Body of pancreas (tissue), 4 donors: Measurements from ENCODE around the gene ADCY9. TPM values are rescaled to one million over a fixed set of nuclear protein-coding genes. Genes with fewer than 3 reads are reported as not detected.

Source experiments
- ATAC-seq: fragments of 150-250 bp; one replicate; pipeline ENCODE4 v1.9.1; 2016
- DNase-seq, 4 donors: peaks; one replicate each; pipeline ENCODE4 v3.0.0-alpha.2; 2019
- H3K27ac ChIP-seq, 4 donors: fragments of 200-600 bp; sonication (generic); 1 replicate in 3 of 4; 2 replicates in 1 of 4; pipeline versions ENCODE4 v1.5.1 to v1.6.1; 2016 to 2019; ENCODE audit warnings: mild to moderate bottlenecking in 1 of 4, mixed read lengths in 1 of 4, moderate library complexity in 1 of 4
- H3K27me3 ChIP-seq, 2 donors: fragments of 200-600 bp; sonication (generic); one replicate each; pipeline ENCODE4 v1.6.0; 2016; ENCODE audit warnings: mild to moderate bottlenecking in 1 of 2
- H3K36me3 ChIP-seq, 2 donors: fragments of 200-600 bp; sonication (generic); replicated peaks in 1 of 2; 2 replicates each; pipeline ENCODE4 v1.5.1; 2016; ENCODE audit warnings: low read depth in 2 of 2; ENCODE audit not compliant: insufficient read depth in 1 of 2
- H3K4me1 ChIP-seq: fragments of 200-600 bp; sonication (generic); one replicate; pipeline ENCODE4 v1.6.0; 2016
- H3K4me3 ChIP-seq, 2 donors: fragments of 200-600 bp; sonication (generic); 1 replicate in 1 of 2; 2 replicates in 1 of 2; pipeline ENCODE4 v1.5.1; 2016 to 2019
- H3K9me3 ChIP-seq, 3 donors: fragments of 200-600 bp; sonication (generic); 1 replicate in 2 of 3; 2 replicates in 1 of 3; pipeline ENCODE4 v1.5.1; 2016
- CTCF ChIP-seq, 7 experiments: fragments of 450-650 bp in 4 of 7; fragments of 200-600 bp in 3 of 7; sonication (generic) in 3 of 7; IDR thresholded peaks; one replicate each; pipeline ENCODE4 v1.5.1; 2016 to 2019; ENCODE audit warnings: antibody characterized with exemption in 7 of 7
- POLR2A ChIP-seq, 3 donors: fragments of 450-650 bp; IDR thresholded peaks; one replicate each; pipeline ENCODE4 v1.6.1; 2016; ENCODE audit warnings: antibody characterized with exemption in 3 of 3, mild to moderate bottlenecking in 2 of 3
- WGBS, 2 donors: methylation state at CpG; one replicate each; pipeline ENCODE4 v1.1.5; 2017; 5-methylcytosine and 5-hydroxymethylcytosine counted together
- intact Hi-C: fragments of 100-400 bp; cut with DNase I; formaldehyde crosslinking; loops from one replicate; pipeline ENCODE4 v1.15.1; 2023
- total RNA-seq, 2 donors: library from RNA; depleted of rRNA; stranded (reverse); fragments of >200 nt; gene quantifications; one replicate each; pipeline ENCODE4 v1.1.0, GENCODE V29; 2016

The ADCY9 gene
- total RNA-seq, 2 donors from 2014 or later: 22.4 to 29.1 TPM

GRCh38 chr16:4005731-4006130 lies 110.5 kb downstream of the ADCY9 start:
- Histone ChIP-seq H3K9me3 (no peaks in the 10 kb centered on the region), H3K36me3 (no peaks in the 10 kb centered on the region), H3K27me3 (no peaks in the 10 kb centered on the region), H3K27ac (no peak overlapping the region), H3K4me3 (no peak overlapping the region), H3K4me1 (no peaks in the 10 kb centered on the region)
- intact Hi-C loops: no loop called here
- no peak for ATAC-seq
- 90 to 93% methylated on average over 11 to 13 of the region's 13 CpGs for WGBS, 2 donors
- DNase-seq: no peak
- no peak for TF ChIP-seq CTCF (IDR thresholded peaks at IDR 0.05)
- TF ChIP-seq POLR2A (IDR thresholded peaks at IDR 0.05): no peak

DNA sequence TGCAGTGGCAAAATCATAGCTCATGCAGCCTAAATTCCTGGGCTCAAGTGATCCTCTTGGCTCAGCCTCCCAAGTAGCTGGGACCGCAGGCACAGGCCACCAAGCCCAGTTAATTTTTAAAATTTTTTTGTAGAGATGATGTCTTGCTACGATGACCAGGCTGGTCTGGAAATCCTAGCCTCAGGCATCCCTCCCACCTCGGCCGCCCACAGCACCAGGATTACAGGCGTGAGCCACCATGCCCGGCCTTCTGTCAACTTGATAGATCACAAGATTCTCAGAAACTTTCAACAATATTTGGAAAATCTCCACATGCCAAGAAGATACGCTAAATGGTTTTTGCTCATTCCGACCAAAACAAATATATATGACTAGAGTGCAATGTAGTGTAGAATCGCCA lies 111.0 kb downstream of the ADCY9 start:
- H3K9me3 ChIP-seq: no peaks in the 10 kb centered on the region
- no peaks in the 10 kb centered on the region for H3K27me3 ChIP-seq
- H3K36me3 ChIP-seq: no peaks in the 10 kb centered on the region
- WGBS, 2 donors: 89 to 92% methylated on average over 9 of the region's 9 CpGs
- no peak for TF ChIP-seq POLR2A (IDR thresholded peaks at IDR 0.05)
- no peak overlapping the region for H3K4me3 ChIP-seq
- intact Hi-C loops: no loop called here
- DNase-seq (no peak), ATAC-seq (no peak)
- no peaks in the 10 kb centered on the region for H3K4me1 ChIP-seq
- H3K27ac ChIP-seq: no peak overlapping the region

GRCh38 chr16:4004206-4004605 lies 112.0 kb downstream of the ADCY9 start:
- Histone ChIP-seq H3K36me3 (no peaks in the 10 kb centered on the region), H3K4me1 (no peaks in the 10 kb centered on the region), H3K9me3 (no peaks in the 10 kb centered on the region), H3K27me3 (no peaks in the 10 kb centered on the region), H3K4me3 (no peak overlapping the region), H3K27ac (no peak overlapping the region)
- no peak for TF ChIP-seq CTCF (IDR thresholded peaks at IDR 0.05)
- TF ChIP-seq POLR2A (IDR thresholded peaks at IDR 0.05): no peak
- intact Hi-C loops: no loop called here
- ATAC-seq: no peak
- DNase-seq: no peak
- WGBS, 2 donors: 82 to 84% methylated on average over 7 of the region's 7 CpGs

DNA sequence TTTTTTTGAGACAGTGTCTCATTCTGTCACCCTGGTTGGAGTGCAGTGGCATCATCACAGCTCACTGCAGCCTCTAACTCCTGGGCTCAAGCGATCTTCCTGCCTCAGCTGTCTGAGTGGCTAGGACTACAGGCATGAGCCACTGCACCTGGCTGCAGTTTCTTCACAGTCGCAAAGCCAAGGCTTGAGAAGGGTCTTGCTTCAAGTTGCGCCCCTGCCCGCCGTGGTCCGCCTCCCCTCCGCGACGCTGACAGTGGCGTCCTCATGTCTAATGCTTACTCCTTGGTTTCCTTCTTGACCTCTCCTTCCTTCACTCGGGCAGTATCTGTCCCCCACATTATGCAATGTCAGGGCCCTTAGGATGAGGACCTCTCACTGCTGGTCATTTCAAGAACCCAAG lies 112.7 kb downstream of the ADCY9 start:
- H3K27me3 ChIP-seq: no peaks in the 10 kb centered on the region
- DNase-seq (no peak), ATAC-seq (no peak)
- no peak overlapping the region for H3K4me3 ChIP-seq
- H3K36me3 ChIP-seq: no peaks in the 10 kb centered on the region
- no peaks in the 10 kb centered on the region for H3K9me3 ChIP-seq
- intact Hi-C loops: no loop called here
- no peak overlapping the region for H3K27ac ChIP-seq
- WGBS, 2 donors: 93 to 97% methylated on average over 11 of the region's 11 CpGs
- no peaks in the 10 kb centered on the region for H3K4me1 ChIP-seq
- TF ChIP-seq CTCF (IDR thresholded peaks at IDR 0.05) (no peak), POLR2A (IDR thresholded peaks at IDR 0.05) (no peak)

DNA sequence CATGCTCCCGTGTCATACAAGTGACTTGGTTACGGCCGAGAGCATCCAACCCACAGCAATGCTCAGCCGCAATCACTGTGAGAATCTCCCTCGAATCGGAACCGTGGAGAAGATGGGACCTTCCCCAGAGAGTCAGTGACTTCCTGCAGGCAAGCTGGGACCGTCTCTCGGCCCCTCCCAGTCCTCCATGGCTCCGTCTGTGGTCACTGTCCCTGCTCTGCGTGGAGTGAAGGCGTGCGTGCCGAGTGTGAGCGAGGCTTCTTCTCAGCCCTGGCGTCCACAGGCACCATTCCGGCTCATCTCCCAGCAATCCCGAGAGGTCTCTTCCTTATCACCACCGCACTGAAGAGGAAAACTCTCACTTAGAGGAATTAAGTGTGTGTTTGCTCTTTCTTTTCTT lies 113.1 kb downstream of the ADCY9 start:
- Histone ChIP-seq H3K9me3 (no peaks in the 10 kb centered on the region), H3K4me3 (no peak overlapping the region), H3K27ac (no peak overlapping the region), H3K27me3 (no peaks in the 10 kb centered on the region), H3K4me1 (no peaks in the 10 kb centered on the region), H3K36me3 (no peaks in the 10 kb centered on the region)
- no peak for ATAC-seq
- DNase-seq: no peak
- whole genome bisulfite sequencing, 2 donors: 90 to 91% methylated on average over 19 of the region's 19 CpGs
- TF ChIP-seq CTCF (IDR thresholded peaks at IDR 0.05) (no peak), POLR2A (IDR thresholded peaks at IDR 0.05) (no peak)
- intact Hi-C loops: no loop called here
